Measurements from ENCODE around the gene LRG1.
"Not testable (repeated sequence)": the region's sequence is repeated elsewhere in the genome, so short reads cannot be mapped to it uniquely, and the experiment has no call there.

The LRG1 gene

GRCh38 chr19:4543842-4544647 lies 4.2 kb upstream of the LRG1 start:
- ATAC-seq (no peak), DNase-seq (ENCODE audit: low spot score in 2 of 2) (no peak)
- peaks cover 7% of the 10 kb centered on the region for H3K4me1 Mint-ChIP-seq

DNA sequence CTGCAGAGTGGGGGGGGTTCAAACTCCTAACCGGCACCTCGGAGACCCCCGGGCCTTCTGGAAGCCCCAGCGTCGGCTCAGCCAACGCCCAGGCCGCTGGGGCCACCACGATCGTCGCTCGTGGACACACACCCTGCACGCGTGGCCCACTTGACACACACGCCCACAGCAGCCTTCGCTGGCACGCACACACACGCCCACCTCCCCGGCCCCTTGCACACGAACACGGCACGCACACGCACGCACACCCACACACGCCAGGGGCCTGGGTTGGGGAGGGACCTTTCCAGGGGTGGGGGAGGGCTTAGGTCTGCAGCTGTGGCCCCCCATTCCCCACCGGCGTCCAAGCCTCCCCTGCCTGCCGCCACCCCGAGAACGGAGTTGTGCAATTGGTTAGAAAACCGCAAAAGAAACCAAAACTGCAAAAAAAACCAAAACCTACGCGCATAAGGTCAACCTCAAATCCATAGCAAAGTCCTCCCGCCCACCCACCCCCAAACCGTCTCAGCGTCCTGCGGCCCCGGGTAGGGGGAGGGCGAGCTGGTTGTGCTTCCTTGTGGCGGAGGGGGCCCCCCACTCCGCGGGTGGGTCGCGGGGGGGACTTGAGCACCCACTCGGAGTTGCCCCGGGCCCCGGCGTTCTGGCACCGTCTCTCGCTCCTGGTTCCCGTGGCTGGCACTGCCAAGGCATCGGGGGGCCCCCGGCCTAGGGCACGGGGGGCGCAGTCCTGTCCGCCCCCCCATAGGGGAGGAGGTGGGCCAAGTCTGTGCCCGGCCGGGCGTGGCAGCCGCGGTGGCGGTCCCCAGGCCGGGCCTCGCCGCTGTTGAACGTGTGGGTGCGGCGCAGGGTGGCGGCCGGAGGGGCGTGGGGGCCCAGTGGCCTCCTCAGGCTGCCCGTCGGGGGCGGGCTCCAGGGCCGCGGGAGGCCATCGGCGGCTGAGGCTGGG lies 3.3 kb upstream of the LRG1 start:
- no peak for ATAC-seq
- H3K27ac Mint-ChIP-seq: no peak overlapping the region
- no peaks in the 10 kb centered on the region for H3K36me3 Mint-ChIP-seq
- H3K9me3 Mint-ChIP-seq: no peaks in the 10 kb centered on the region
- H3K4me1 Mint-ChIP-seq: peaks cover 7% of the 10 kb centered on the region
- DNase-seq (ENCODE audit: low spot score in 2 of 2): no peak
- no peak overlapping the region for H3K4me3 Mint-ChIP-seq

More at GRCh38 chr19:4543842-4544647, 4.2 kb upstream of the LRG1 start:
- no peak overlapping the region for H3K4me3 Mint-ChIP-seq
- H3K27ac Mint-ChIP-seq: no peak overlapping the region
- H3K36me3 Mint-ChIP-seq: no peaks in the 10 kb centered on the region
- no peaks in the 10 kb centered on the region for H3K9me3 Mint-ChIP-seq

GRCh38 chr19:4541806-4542145 lies 1.9 kb upstream of the LRG1 start:
- not testable (repeated sequence) for DNase-seq (ENCODE audit: low spot score in 2 of 2); H3K36me3 Mint-ChIP-seq; H3K4me3 Mint-ChIP-seq; ATAC-seq; H3K9me3 Mint-ChIP-seq; H3K4me1 Mint-ChIP-seq; H3K27ac Mint-ChIP-seq

DNA sequence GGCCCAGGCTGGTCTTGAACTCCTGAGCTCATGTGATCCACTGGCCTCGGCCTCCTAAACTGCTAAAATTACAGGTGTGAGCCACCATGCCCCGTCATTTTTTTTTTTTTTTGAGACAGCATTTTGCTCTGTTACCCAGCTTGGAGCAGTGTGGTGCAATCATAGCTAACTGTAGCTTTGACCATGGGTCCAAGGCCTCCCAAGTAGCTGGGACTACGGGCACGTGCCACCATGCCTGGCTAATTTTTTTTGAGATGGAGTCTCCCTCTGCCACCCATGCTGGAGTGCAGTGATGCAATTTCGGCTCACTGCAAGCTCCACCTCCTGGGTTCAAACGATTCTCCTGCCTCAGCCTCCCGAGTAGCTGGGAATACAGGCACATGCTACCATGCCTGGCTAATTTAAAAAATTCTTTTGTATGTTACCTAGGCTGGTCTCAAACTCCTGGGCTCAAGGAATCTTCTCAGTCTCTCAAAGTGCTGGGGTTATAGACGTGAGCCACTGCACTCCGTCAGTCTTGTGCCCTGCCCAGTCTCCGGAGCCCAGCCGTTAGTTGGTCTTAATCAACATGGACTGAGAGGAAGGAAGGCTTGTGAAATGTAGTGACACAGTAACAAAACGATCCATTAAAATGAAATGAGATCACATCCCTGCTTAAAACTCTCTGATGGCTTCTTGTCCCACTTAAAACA lies 1.4 kb upstream of the LRG1 start:
- no peaks in the 10 kb centered on the region for H3K9me3 Mint-ChIP-seq
- ATAC-seq (no peak), DNase-seq (ENCODE audit: low spot score in 2 of 2) (no peak)
- no peaks in the 10 kb centered on the region for H3K36me3 Mint-ChIP-seq
- peaks cover 7% of the 10 kb centered on the region for H3K4me1 Mint-ChIP-seq
- no peak overlapping the region for H3K4me3 Mint-ChIP-seq
- H3K27ac Mint-ChIP-seq: no peak overlapping the region

GRCh38 chr19:4539169-4539692 lies 605 bp downstream of the LRG1 start:
- Mint-ChIP-seq H3K4me3 (no peak overlapping the region), H3K36me3 (no peaks in the 10 kb centered on the region), H3K4me1 (peaks cover 7% of the 10 kb centered on the region), H3K9me3 (no peaks in the 10 kb centered on the region), H3K27ac (no peak overlapping the region)
- no peak for DNase-seq (ENCODE audit: low spot score in 2 of 2)
- ATAC-seq: no peak

GRCh38 chr19:4538601-4538954 lies 1.3 kb downstream of the LRG1 start:
- no peak for DNase-seq (ENCODE audit: low spot score in 2 of 2)
- Mint-ChIP-seq H3K27ac (no peak overlapping the region), H3K4me1 (peaks cover 7% of the 10 kb centered on the region), H3K4me3 (no peak overlapping the region), H3K9me3 (no peaks in the 10 kb centered on the region), H3K36me3 (no peaks in the 10 kb centered on the region)
- no peak for ATAC-seq

DNA sequence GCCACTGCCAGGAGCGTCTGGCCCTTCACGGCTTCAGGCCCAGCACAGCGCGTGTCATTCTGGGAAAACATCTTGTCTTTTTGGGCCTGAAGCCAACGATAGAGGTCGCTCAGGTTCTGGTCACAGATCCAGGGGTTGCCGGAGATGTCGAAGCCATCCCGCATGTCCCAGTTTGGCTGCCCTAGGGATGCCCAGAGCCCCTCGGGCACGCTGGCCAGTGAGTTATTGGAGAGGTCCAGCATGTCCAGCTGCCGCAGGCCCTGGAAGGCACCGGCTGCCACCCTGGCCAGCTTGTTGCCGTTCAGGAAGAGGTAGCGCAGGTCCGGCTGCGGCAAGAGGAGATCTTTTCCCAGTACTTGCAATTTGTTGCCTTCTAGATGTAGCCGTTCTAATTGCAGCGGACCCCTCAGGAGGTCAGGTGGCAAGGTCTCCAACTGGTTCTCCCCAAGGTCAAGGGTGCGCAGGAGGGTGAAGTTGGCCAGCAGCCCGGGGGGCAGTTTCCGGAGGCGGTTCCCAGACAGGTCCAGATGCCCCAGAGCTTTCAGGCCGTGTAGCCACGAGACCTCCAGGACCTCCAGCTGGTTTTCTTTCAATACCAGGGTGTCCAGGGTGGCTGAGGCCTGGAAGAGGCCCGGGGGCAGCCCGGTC lies 1.8 kb downstream of the LRG1 start:
- Mint-ChIP-seq H3K9me3 (no peaks in the 10 kb centered on the region), H3K4me3 (no peak overlapping the region), H3K36me3 (no peaks in the 10 kb centered on the region), H3K4me1 (peaks cover 7% of the 10 kb centered on the region), H3K27ac (no peak overlapping the region)
- DNase-seq (ENCODE audit: low spot score in 2 of 2): no peak
- no peak for ATAC-seq

GRCh38 chr19:4536798-4537197 lies 3.0 kb downstream of the LRG1 start:
- no peak overlapping the region for H3K4me3 Mint-ChIP-seq
- no peaks in the 10 kb centered on the region for H3K9me3 Mint-ChIP-seq
- DNase-seq (ENCODE audit: low spot score in 2 of 2): no peak
- no peaks in the 10 kb centered on the region for H3K36me3 Mint-ChIP-seq
- no peak for ATAC-seq
- peaks cover 7% of the 10 kb centered on the region for H3K4me1 Mint-ChIP-seq
- no peak overlapping the region for H3K27ac Mint-ChIP-seq

- no peak within 1 kb of the TSS for H3K27ac Mint-ChIP-seq
- peak; percentile 48 for ATAC-seq
- H3K4me1 Mint-ChIP-seq: peaks cover 5% of the 10 kb centered on the region
- peak in 1 of 2 donors; percentile 57 for DNase-seq (ENCODE audit: low spot score in 2 of 2)
- H3K9me3 Mint-ChIP-seq: no peaks in the 10 kb centered on the region
- H3K36me3 Mint-ChIP-seq: no peaks in the 10 kb centered on the region
- H3K4me3 Mint-ChIP-seq: peak within 1 kb of the TSS; percentile 2
Measured at GRCh38 chr19:4534836-4535658, 4.8 kb downstream of the LRG1 start, which contains the start of gene PLIN5. Gene PLIN5, minus strand, starts transcription at chr19:4535224. Its CDS starts 1,150 bp downstream, at chr19:4534074.

DNA sequence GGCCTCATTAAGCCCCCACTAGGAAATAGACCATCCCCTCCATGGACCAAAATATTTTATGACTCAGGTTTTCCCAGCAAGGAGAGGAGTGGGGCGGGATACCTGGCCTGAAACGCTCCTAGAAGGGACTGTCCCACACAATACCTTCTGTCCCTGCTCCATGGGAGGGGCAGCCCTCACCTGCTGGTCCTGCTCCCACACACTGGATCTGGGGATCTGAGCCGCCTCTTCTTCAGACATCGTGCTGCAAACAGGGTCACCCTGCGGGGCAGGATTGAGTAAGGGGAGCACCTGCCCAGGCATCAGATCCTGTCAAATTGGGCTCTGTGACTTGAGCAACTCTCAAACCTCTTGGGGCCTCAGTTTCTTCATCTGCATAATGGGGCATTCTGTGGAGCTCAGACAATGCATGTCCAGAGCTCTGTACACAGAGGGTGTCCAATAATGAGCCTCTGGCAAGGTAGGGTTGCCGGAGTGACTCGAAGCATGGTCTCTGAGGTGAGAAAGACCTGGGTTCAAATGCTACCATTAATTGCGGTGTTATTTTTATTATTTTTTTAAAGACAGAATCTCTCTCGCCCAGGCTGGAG lies 5.9 kb downstream of the LRG1 start:
- no peak for DNase-seq (ENCODE audit: low spot score in 2 of 2)
- no peaks in the 10 kb centered on the region for H3K36me3 Mint-ChIP-seq
- H3K9me3 Mint-ChIP-seq: no peaks in the 10 kb centered on the region
- no peak for ATAC-seq
- no peak overlapping the region for H3K27ac Mint-ChIP-seq
- no peaks in the 10 kb centered on the region for H3K4me1 Mint-ChIP-seq
- no peak overlapping the region for H3K4me3 Mint-ChIP-seq

DNA sequence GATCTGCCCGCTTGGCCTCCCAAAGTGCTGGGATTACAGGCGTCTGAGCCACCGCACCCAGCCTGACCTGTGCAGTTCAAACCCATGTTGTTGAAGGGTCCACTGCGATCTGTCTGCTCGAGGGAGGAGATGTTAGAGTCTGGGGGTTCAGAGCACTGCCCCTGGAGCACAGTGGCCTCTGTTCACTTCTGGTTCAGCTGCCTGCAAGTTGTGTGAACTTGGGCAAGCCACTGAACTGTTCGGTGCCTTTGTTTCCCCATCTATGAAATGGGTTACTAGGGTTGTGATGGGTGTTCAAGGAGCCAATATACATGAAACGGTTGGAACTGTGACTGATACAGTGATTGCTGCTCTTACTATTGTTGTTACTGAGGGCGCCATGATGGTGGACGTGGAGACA lies 6.5 kb downstream of the LRG1 start:
- H3K27ac Mint-ChIP-seq: no peak overlapping the region

DNA sequence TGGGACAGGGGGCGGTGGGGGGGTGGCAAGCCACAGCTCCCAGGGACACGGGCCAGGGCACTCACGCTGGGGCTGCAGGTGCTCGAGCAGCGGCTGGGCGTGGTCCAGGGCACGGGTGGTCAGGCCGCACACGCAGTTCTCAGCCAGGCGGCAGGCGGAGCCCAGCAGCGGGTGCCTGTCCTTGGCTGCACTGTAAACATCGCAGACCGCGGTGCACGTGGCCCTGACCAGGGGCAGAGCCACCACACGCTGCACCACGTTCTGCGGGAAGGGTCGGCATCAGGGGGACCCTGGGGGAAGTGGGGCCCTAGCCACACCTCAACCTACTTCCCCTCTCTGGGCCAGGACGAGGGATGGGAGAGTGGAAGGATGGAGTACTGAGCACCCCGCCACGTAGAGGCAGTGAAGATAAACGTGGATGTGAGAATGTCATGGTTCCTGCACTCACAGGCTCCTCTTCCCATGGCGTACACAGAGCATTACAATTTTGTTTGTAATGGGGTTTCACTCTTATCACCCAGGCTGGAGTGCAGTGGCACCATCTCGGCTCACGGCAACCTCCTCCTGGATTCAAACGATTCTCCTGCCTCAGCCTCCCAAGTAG lies 8.2 kb downstream of the LRG1 start:
- H3K4me3 Mint-ChIP-seq: no peak overlapping the region
- no peaks in the 10 kb centered on the region for H3K36me3 Mint-ChIP-seq
- DNase-seq (ENCODE audit: low spot score in 2 of 2) (no peak), ATAC-seq (peak; percentile 22)
- H3K9me3 Mint-ChIP-seq: no peaks in the 10 kb centered on the region
- no peaks in the 10 kb centered on the region for H3K4me1 Mint-ChIP-seq
- peak overlapping the region; percentile 21 for H3K27ac Mint-ChIP-seq

More for the DNA sequence above, 6.5 kb downstream of the LRG1 start:
- DNase-seq (ENCODE audit: low spot score in 2 of 2) (no peak), ATAC-seq (no peak)
- no peak overlapping the region for H3K4me3 Mint-ChIP-seq
- no peaks in the 10 kb centered on the region for H3K4me1 Mint-ChIP-seq
- no peaks in the 10 kb centered on the region for H3K9me3 Mint-ChIP-seq
- no peaks in the 10 kb centered on the region for H3K36me3 Mint-ChIP-seq

- Mint-ChIP-seq H3K4me1 (peaks cover 5% of the 10 kb centered on the region), H3K36me3 (no peaks in the 10 kb centered on the region), H3K4me3 (no peak overlapping the region), H3K27ac (no peak overlapping the region), H3K9me3 (no peaks in the 10 kb centered on the region)
- DNase-seq (ENCODE audit: low spot score in 2 of 2) (no peak), ATAC-seq (no peak)
Measured at GRCh38 chr19:4529924-4530522, 9.8 kb downstream of the LRG1 start.
